EL (cell line): ENCODE measurements around the gene NHSL1.

Experiments
- DNase-seq: peaks from one replicate; pipeline ENCODE4 v3.0.0-alpha.2; 2016

The NHSL1 gene

DNA sequence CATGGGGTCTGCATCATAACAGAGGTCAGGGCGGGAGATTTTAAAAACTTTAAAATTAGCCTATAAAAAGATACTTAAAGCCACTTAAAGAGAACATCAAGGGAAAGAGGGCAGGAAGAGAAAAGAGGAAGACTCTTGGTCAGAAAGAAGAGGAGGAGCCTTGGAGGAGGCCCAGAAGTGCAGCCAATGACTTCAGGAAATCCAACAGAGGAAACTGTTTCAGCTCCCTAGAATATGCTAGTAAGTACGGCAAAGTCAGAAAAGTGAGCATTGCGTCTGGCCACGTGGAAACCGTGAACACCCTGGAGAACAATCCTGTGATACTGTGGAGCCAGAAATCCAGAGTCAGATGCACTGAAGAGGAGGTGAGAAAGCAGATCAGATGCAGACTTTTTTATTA is 22.5 kb upstream of the NHSL1 start:
- DNase-seq: no peak

DNA sequence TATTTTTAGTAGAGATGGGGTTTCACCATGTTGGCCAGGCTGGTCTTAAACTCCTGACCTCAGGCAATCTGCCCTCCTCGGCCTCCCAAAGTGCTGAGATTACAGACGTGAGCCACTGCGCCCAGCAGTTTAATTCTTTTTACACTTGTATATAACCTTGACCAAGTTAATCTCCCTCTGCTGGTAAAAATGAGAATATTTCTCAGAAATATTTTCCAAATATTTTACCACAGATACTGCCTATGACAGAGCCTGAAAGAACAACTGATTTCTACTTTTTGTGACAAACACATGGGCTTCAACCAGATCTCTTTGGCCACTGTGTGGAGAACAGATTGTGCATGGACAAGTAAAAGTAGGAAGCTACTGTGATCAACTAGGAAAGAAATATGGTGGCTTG is 21.2 kb upstream of the NHSL1 start:
- peak; percentile 27 for DNase-seq

DNA sequence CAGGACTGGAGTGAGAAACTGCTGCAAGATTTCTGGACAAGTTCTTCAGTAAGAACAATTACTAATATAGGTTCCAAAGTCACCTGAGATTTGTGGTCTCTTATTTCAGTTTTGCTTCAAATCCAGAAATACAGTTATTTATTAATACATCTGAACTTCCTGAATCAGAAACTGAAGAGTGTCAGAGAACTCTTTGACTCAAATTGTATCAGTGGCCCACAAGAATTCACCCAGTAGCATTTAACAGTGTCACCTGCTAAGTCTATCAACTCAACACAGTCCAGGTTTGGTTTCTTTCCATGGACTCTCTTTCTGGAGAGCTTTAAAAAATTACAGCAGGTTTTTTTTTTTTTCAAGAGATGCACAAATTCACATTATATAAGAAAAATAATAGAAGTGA is 18.8 kb upstream of the NHSL1 start:
- no peak for DNase-seq

DNA sequence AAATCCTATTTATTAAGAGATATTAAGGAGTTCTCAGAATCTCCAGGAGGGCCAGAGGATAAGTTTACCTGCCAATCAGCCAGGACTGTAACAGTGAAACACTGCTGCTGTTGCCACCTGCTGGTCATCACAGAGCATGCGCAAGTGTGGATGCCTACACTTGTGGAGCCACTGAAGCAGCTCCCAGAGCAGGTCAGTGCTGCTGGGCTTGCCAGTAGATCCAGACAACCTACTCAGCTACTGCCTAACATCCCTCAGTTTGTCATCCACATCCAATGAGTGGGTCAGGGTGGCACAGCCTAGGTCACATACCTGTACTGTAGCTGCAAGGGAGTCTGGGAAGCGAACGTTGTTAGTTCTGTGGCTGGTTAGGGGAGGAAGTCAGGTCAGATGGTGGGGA is 18.3 kb upstream of the NHSL1 start:
- peak; percentile 52 for DNase-seq

DNA sequence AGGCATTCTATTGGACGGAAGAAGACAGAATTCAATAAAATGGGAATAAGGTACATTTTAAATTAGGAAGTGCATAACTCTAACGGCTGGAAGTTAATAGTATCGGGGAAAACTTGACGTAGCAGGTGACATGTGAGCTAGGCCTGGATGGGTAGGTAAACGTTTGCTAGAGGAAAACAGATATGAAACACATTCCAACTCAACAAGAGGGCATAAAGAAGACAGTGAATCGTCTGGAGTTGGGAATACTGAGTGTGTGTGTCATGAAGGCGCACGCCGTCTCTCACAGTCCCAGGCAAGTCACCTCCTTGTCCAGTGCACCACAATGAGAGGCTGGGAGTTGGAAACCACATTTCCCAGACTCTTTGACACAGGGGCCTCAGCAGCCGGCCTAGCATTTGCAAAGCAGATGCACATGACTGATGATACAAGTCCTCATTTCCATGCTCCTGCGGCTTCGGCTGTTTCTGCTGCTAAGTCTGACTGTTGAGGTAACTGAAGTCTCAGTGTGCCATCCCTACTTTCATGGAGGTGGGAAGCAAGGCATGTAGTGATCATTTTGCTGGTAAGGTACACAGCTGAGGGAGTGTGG is 16.5 kb upstream of the NHSL1 start:
- no peak for DNase-seq

- DNase-seq: no peak
These were observed 15.7 kb upstream of the NHSL1 start for GRCh38 chr6:138514860-138515540.

DNA sequence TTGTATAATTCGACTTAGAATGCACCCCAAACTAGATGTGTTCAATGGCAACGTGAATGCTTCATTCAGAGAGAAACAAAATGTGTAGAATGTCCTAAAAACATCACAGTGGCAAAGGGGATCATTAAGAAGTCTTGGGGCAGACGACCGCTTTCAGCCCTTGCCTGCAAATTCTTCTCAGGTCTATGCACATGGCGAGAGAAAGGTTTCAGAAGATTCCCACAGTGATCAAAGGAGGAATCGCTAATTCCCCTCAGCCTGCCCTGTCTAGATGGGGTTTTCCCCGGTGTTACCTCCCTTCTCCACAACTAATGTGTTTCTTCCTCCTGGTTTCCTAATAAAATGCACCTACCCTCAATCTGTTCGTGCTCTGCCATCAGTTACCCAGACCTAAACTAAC is 13.3 kb upstream of the NHSL1 start:
- no peak for DNase-seq

DNA sequence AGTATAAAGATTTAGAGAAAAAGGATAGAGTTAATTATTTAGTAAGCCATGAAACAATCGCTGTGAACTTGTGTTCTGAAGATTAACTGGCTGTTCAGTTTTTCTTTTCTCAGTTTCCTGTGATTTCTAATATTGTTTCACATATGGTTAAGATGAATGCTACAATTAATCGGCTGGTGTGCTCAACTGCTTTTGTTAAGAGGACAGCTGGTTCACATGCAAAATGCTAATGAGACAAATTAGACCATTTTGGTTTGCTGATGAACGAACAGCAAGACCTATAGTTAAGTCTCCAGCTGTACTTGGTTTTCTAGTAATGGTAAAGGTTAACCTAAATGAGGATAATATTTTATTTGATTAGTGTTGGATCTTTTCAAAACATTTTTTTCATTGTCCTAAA is 10.8 kb upstream of the NHSL1 start:
- DNase-seq: no peak

- DNase-seq: peak; percentile 46
These were observed 10.1 kb upstream of the NHSL1 start for GRCh38 chr6:138509371-138509770.

DNA sequence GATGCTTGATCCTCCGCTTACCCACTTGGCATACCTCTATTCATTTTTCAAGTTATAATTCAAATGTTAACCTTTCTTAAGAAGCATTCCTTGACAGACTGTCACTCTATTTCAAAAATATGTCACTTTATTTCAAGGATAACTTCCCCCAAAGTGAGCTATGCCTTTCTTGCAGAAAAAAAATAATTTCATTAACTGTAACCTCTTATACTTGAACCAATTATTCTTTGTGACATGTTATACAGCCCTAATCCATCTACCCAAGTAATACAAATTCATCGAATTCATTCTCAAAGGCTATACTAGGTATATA is 9.3 kb upstream of the NHSL1 start:
- no peak for DNase-seq

DNA sequence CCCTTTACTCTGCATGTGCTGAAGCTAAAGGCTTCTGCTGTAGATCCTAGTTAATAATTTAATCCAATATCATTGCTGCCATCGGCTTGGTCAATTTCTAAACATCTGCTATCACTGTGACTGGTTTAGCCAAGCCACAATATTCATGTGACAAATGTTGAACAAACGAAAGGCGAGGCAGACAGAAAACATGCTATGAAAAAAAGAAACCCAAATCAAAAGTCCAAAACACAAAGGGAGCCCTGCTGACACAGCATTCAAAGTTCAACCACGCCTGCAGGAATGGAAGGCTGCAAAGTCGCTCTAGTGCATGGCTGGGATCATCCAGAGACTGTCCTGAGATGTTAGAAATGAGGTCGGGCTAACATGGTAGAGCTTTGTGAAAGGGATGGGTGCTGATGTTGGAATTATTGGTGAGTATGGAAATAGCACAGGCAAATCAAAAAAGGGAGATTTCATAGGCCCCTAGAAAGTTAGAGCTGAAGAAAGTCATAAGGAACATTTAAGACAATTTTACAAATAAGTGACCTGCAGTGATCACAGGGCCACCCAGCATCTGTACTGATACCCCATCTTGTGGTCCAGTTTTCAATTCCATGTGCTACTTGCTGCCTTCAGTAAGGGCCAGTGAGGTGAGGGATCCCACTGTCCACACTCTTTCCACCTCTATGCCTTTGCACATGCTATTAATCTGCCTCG is 8.8 kb upstream of the NHSL1 start:
- DNase-seq: no peak

GRCh38 chr6:138504764-138505689 is 5.7 kb upstream of the NHSL1 start:
- no peak for DNase-seq

- no peak for DNase-seq
These were observed 4.8 kb upstream of the NHSL1 start for GRCh38 chr6:138503881-138504680.

GRCh38 chr6:138502546-138502945 is 3.3 kb upstream of the NHSL1 start:
- DNase-seq: no peak

GRCh38 chr6:138500867-138501446 is 1.7 kb upstream of the NHSL1 start:
- DNase-seq: no peak

- no peak for DNase-seq
These were observed 861 bp upstream of the NHSL1 start for GRCh38 chr6:138500045-138500665.

- no peak for DNase-seq
These were observed 528 bp downstream of the NHSL1 start for GRCh38 chr6:138498629-138499302.

DNA sequence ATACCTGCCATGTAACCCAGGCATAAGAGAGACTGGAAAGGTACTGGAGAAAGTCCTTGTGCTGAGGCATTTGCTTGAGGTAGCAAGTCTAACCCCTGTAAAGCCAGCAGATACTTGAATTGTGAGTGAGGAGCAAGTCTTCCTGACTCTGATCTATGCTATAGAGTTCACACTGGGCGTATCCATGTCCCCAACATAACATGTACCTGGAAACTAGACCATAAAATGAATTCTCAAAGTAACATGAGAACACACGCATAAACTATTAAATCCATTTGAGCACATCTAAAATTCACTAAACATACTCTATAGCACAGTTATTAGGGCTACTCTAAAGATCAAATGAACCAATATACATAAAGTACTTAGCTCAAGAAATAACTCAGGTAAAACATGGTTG is 2.0 kb downstream of the NHSL1 start:
- no peak for DNase-seq

DNA sequence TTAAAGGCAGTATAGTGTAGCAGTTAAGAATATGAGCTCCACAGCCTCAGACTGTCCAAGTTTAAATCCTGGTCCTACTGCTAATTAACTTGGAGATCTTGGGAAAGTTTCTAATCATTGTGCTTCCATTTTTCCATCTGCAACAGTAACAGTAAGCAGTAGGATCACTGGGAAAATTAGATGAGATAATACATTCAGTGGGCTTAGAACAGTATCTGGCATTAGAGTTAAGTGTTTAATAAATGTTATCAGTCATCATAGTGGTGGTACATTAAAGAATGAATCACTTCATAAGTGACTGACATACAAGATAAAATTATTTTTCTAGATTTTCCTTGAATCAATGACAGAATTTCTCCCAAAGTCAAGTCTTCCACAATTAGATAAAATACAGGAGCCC is 5.0 kb downstream of the NHSL1 start:
- DNase-seq: no peak

DNA sequence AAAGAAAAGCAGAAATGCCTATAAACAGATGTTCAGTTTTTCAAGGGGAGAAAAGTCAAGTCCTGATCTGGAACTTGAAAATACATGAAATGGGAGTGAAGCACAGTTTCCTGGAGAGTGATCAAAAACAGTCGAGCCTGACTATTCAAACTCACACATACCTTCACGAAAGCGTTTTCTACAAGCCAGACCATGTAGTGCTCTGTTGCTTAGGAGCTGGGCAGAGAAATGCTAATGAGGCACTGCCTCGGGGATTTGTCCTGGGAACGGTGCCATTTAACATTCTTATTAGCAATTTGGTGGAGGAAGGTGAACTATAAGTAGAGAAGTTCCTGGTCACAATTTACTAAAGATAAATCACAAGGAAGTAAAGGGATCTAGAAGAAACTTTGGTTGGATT is 5.9 kb downstream of the NHSL1 start:
- peak; percentile 52 for DNase-seq

GRCh38 chr6:138492871-138493270 is 6.4 kb downstream of the NHSL1 start:
- no peak for DNase-seq
